H1 (cell line): ENCODE results near the gene TLK2. TPM values are rescaled to one million over a fixed set of nuclear protein-coding genes. Genes with fewer than 3 reads are reported as not detected.

ENCODE experiments used
- BACH1 ChIP-seq: IDR thresholded peaks from 2 replicates; pipeline ENCODE4 v1.6.1; 2012; ENCODE audit warnings: low read length, improper control_type of control experiment
- EGR1 ChIP-seq: IDR thresholded peaks from 2 replicates; pipeline ENCODE4 v1.6.1; 2011; ENCODE audit warnings: low read depth, low read length, borderline replicate concordance
- KDM4A ChIP-seq: IDR thresholded peaks from one replicate; pipeline ENCODE4 v1.7.1; 2012; ENCODE audit warnings: low read depth, mild to moderate bottlenecking, moderate library complexity, low read length, inconsistent platforms; ENCODE audit not compliant: severe bottlenecking
- RBBP5 ChIP-seq: IDR thresholded peaks from 2 replicates; pipeline ENCODE4 v1.7.1; 2012; ENCODE audit warnings: low read depth, mild to moderate bottlenecking, inconsistent platforms, low read length, moderate library complexity, borderline replicate concordance
- RNF2 ChIP-seq: fragments of 200-900, 300-1000 bp; sonication (generic); IDR thresholded peaks from 2 replicates; pipeline ENCODE4 v1.7.1; 2016; ENCODE audit warnings: borderline replicate concordance, low read depth, mild to moderate bottlenecking, antibody characterized with exemption, low read length; ENCODE audit not compliant: poor library complexity, severe bottlenecking; ENCODE audit errors: missing control alignments
- SIRT6 ChIP-seq: IDR thresholded peaks from one replicate; pipeline ENCODE4 v1.7.1; 2012; ENCODE audit warnings: low read length, inconsistent platforms
- SP2 ChIP-seq: IDR thresholded peaks from 2 replicates; pipeline ENCODE4 v1.6.1; 2012; ENCODE audit warnings: mild to moderate bottlenecking, low read length, inconsistent platforms
- polyA plus RNA-seq, 7 experiments: library from polyadenylated mRNA; depleted of rRNA in 3 of 7; stranded (reverse) in 5 of 7; unstranded in 2 of 7; fragments of >200 nt in 5 of 7; fragments of 200-250 nt in 2 of 7; gene quantifications; 1 replicate in 5 of 7; 2 replicates in 1 of 7; 4 replicates in 1 of 7; pipeline versions ENCODE4 v1.2.1 to v1.2.3, GENCODE V29; 2011 to 2013; ENCODE audit warnings: missing spikeins in 2 of 7, mixed read lengths in 2 of 7
- total RNA-seq: library from RNA; stranded (reverse); fragmentation: NEBNext Ultra II Directional; extraction: Animal tissue kit (Norgen Biotek cat#: 25700); gene quantifications from 2 replicates; pipeline ENCODE4 v1.2.1, GENCODE V29; 2021
- TF ChIP-seq, protein P1 (sequence below): fragments of 300-600 bp; sonication (generic); IDR thresholded peaks from 2 replicates; pipeline ENCODE4 v1.7.1; 2012; ENCODE audit warnings: low read length, moderate library complexity, mild to moderate bottlenecking, inconsistent platforms; ENCODE audit not compliant: insufficient replicate concordance
- TF ChIP-seq, protein P2 (sequence below), 3 experiments: IDR thresholded peaks; 1 replicate in 2 of 3; 2 replicates in 1 of 3; pipeline versions ENCODE4 v1.5.1 to v1.6.1; 2011; ENCODE audit warnings: low read length in 3 of 3, mild to moderate bottlenecking in 3 of 3, inconsistent platforms in 2 of 3, low read depth in 1 of 3, moderate library complexity in 1 of 3; ENCODE audit not compliant: insufficient read depth in 1 of 3; ENCODE audit errors: control extremely low read depth in 1 of 3

The TLK2 gene
- total and polyA plus RNA-seq, 2 of the 8 experiments (the other 6 are each of a cell fraction or from before 2014, with no cell fraction given): 43.1 to 59.9 TPM

DNA sequence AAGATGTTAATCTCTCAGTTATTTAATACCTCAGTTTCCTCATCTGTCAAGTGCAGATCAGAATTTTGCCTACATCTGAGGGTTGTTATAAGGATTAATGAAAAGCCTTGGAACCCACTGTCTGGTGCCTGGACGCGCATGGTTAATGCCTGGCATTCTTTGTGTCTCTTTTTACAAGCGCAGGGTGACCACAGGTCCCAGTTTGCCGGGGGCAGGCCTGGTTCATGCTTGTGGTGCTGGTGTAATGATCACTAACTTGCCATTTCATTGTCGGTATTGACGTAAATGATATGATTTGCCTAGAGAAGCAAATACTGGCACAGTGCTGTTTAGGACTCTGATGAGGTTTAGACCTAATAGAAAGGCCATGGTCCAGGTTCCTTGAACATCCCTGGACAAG lies 172.0 kb downstream of the TLK2 start (continued):
- TF ChIP-seq, protein P1, sequence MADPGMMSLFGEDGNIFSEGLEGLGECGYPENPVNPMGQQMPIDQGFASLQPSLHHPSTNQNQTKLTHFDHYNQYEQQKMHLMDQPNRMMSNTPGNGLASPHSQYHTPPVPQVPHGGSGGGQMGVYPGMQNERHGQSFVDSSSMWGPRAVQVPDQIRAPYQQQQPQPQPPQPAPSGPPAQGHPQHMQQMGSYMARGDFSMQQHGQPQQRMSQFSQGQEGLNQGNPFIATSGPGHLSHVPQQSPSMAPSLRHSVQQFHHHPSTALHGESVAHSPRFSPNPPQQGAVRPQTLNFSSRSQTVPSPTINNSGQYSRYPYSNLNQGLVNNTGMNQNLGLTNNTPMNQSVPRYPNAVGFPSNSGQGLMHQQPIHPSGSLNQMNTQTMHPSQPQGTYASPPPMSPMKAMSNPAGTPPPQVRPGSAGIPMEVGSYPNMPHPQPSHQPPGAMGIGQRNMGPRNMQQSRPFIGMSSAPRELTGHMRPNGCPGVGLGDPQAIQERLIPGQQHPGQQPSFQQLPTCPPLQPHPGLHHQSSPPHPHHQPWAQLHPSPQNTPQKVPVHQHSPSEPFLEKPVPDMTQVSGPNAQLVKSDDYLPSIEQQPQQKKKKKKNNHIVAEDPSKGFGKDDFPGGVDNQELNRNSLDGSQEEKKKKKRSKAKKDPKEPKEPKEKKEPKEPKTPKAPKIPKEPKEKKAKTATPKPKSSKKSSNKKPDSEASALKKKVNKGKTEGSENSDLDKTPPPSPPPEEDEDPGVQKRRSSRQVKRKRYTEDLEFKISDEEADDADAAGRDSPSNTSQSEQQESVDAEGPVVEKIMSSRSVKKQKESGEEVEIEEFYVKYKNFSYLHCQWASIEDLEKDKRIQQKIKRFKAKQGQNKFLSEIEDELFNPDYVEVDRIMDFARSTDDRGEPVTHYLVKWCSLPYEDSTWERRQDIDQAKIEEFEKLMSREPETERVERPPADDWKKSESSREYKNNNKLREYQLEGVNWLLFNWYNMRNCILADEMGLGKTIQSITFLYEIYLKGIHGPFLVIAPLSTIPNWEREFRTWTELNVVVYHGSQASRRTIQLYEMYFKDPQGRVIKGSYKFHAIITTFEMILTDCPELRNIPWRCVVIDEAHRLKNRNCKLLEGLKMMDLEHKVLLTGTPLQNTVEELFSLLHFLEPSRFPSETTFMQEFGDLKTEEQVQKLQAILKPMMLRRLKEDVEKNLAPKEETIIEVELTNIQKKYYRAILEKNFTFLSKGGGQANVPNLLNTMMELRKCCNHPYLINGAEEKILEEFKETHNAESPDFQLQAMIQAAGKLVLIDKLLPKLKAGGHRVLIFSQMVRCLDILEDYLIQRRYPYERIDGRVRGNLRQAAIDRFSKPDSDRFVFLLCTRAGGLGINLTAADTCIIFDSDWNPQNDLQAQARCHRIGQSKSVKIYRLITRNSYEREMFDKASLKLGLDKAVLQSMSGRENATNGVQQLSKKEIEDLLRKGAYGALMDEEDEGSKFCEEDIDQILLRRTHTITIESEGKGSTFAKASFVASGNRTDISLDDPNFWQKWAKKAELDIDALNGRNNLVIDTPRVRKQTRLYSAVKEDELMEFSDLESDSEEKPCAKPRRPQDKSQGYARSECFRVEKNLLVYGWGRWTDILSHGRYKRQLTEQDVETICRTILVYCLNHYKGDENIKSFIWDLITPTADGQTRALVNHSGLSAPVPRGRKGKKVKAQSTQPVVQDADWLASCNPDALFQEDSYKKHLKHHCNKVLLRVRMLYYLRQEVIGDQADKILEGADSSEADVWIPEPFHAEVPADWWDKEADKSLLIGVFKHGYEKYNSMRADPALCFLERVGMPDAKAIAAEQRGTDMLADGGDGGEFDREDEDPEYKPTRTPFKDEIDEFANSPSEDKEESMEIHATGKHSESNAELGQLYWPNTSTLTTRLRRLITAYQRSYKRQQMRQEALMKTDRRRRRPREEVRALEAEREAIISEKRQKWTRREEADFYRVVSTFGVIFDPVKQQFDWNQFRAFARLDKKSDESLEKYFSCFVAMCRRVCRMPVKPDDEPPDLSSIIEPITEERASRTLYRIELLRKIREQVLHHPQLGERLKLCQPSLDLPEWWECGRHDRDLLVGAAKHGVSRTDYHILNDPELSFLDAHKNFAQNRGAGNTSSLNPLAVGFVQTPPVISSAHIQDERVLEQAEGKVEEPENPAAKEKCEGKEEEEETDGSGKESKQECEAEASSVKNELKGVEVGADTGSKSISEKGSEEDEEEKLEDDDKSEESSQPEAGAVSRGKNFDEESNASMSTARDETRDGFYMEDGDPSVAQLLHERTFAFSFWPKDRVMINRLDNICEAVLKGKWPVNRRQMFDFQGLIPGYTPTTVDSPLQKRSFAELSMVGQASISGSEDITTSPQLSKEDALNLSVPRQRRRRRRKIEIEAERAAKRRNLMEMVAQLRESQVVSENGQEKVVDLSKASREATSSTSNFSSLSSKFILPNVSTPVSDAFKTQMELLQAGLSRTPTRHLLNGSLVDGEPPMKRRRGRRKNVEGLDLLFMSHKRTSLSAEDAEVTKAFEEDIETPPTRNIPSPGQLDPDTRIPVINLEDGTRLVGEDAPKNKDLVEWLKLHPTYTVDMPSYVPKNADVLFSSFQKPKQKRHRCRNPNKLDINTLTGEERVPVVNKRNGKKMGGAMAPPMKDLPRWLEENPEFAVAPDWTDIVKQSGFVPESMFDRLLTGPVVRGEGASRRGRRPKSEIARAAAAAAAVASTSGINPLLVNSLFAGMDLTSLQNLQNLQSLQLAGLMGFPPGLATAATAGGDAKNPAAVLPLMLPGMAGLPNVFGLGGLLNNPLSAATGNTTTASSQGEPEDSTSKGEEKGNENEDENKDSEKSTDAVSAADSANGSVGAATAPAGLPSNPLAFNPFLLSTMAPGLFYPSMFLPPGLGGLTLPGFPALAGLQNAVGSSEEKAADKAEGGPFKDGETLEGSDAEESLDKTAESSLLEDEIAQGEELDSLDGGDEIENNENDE: no peak
- TF ChIP-seq RBBP5: no peak
- no peak for TF ChIP-seq EGR1
- TF ChIP-seq BACH1: no peak
- TF ChIP-seq SP2: no peak
- TF ChIP-seq RNF2: no peak
- no peak for TF ChIP-seq SIRT6
- TF ChIP-seq, protein P2, sequence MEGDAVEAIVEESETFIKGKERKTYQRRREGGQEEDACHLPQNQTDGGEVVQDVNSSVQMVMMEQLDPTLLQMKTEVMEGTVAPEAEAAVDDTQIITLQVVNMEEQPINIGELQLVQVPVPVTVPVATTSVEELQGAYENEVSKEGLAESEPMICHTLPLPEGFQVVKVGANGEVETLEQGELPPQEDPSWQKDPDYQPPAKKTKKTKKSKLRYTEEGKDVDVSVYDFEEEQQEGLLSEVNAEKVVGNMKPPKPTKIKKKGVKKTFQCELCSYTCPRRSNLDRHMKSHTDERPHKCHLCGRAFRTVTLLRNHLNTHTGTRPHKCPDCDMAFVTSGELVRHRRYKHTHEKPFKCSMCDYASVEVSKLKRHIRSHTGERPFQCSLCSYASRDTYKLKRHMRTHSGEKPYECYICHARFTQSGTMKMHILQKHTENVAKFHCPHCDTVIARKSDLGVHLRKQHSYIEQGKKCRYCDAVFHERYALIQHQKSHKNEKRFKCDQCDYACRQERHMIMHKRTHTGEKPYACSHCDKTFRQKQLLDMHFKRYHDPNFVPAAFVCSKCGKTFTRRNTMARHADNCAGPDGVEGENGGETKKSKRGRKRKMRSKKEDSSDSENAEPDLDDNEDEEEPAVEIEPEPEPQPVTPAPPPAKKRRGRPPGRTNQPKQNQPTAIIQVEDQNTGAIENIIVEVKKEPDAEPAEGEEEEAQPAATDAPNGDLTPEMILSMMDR (IDR thresholded peaks at IDR 0.05; ENCODE audit: control extremely low read depth in 1 of 3, insufficient read depth in 1 of 3, low read depth in 1 of 3, low read length in 3 of 3): no peak
- TF ChIP-seq KDM4A: no peak
